Omental fat pad (tissue), 4 donors: Measurements from ENCODE around the gene FAR2. TPM values are rescaled to one million over a fixed set of nuclear protein-coding genes. Genes with fewer than 3 reads are reported as not detected.

Experiments
- ATAC-seq: fragments of 150-250 bp; one replicate; pipeline ENCODE4 v1.9.1; 2016; ENCODE audit warnings: mild to moderate bottlenecking, moderate library complexity; ENCODE audit not compliant: low FRiP score
- DNase-seq: peaks from one replicate; pipeline ENCODE4 v3.0.0-alpha.2; 2019; ENCODE audit warnings: low spot score
- total RNA-seq, 4 donors: library from RNA; depleted of rRNA; stranded (reverse); fragments of >200 nt; gene quantifications; one replicate each; pipeline ENCODE4 v1.1.0, GENCODE V29; 2016
- TF ChIP-seq, protein P1 (sequence below), 3 donors: fragments of 450-650 bp; IDR thresholded peaks; one replicate each; pipeline ENCODE4 v1.5.1; 2016 to 2017; ENCODE audit warnings: antibody characterized with exemption in 3 of 3, mild to moderate bottlenecking in 3 of 3, moderate library complexity in 2 of 3

Gene FAR2
- total RNA-seq, 4 donors from 2014 or later = 4.5 to 25.4 (median 18.7) TPM

- DNase-seq (no peak), ATAC-seq (no peak)
- TF ChIP-seq, protein P1, sequence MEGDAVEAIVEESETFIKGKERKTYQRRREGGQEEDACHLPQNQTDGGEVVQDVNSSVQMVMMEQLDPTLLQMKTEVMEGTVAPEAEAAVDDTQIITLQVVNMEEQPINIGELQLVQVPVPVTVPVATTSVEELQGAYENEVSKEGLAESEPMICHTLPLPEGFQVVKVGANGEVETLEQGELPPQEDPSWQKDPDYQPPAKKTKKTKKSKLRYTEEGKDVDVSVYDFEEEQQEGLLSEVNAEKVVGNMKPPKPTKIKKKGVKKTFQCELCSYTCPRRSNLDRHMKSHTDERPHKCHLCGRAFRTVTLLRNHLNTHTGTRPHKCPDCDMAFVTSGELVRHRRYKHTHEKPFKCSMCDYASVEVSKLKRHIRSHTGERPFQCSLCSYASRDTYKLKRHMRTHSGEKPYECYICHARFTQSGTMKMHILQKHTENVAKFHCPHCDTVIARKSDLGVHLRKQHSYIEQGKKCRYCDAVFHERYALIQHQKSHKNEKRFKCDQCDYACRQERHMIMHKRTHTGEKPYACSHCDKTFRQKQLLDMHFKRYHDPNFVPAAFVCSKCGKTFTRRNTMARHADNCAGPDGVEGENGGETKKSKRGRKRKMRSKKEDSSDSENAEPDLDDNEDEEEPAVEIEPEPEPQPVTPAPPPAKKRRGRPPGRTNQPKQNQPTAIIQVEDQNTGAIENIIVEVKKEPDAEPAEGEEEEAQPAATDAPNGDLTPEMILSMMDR (IDR thresholded peaks at IDR 0.05) = no peak
Observed at GRCh38 chr12:29264424-29264823, 115.3 kb downstream of the FAR2 start.

DNA sequence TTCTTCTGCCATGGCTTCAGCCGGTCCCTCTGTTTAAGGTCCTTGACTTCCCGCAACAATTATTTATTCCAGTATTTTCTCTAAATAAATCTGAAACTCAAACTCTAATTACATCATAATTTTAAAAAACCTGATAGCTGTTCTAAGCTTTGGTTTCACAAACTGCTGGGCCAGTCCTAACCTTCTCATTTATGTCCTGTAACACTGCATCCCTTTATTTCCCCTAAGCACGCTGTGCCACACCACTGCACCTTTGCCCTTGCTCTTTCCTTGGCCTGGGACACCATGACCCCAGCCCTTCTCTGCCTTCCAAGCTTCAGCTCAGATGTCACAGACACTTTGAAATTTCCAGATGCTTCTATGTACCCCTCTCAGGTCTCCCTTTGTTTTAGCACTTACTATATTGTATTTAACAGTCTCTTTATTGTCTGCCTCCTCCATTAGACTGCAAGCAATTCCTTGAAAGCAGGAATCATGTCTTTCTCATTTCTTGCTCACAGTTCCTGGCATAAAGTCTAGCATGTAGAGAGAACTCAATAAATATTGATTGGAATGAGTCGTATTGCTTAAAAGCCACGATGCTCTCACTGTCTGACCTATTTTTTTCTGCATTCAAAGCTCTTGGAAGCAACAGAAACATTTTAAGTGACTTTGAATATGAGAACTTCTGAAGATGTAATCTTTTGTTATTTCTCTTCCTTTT is 120.8 kb downstream of the FAR2 start:
- no peak for DNase-seq
- TF ChIP-seq, protein P1 (IDR thresholded peaks at IDR 0.05) = no peak
- no peak for ATAC-seq

DNA sequence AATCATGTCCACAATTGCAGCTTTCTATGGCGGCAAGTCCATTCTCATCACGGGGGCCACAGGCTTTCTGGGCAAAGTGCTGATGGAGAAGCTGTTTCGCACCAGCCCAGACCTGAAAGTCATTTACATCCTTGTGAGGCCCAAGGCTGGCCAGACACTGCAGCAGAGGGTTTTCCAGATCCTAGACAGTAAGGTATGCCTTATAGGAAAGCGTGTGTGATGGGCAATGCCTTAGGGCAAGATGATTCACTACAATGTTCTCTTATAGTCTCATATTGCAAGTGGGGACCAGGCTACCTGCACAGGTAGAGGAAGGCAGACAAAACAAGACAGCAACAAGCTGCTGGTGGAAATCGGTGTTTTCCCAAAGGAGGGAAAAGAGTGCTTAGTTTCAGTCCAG is 121.4 kb downstream of the FAR2 start:
- DNase-seq (no peak), ATAC-seq (no peak)
- TF ChIP-seq, protein P1 (IDR thresholded peaks at IDR 0.05) = no peak

- no peak for ATAC-seq
- TF ChIP-seq, protein P1 (IDR thresholded peaks at IDR 0.05) = no peak
- no peak for DNase-seq
Observed at GRCh38 chr12:29273178-29273843, 124.2 kb downstream of the FAR2 start.

DNA sequence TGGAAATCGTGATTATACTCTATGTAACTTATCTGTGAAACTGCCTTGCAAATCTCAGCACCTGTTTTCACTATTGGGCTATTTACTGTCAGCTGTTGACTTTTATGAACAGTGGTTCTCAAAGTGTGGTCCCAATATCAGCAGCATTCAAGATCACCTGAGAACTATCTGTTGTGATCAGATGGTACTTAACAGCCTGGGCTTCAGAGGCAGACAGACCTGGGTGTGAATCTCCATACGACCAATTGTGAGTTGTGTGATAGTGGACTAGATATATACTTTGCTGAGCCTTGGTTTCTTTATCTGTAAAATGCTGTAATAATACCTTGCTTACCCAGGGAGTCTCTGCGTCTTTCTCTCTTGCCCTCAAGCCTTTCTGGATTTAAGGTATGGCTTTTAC is 126.8 kb downstream of the FAR2 start:
- DNase-seq (no peak), ATAC-seq (no peak)
- TF ChIP-seq, protein P1 (IDR thresholded peaks at IDR 0.05) = no peak

- ATAC-seq (no peak), DNase-seq (no peak)
- TF ChIP-seq, protein P1 (IDR thresholded peaks at IDR 0.05) = no peak
Observed at GRCh38 chr12:29277231-29277630, 128.2 kb downstream of the FAR2 start.
